Calu3 (cell line): Measurements from ENCODE around the gene CAPZA1. TPM values are rescaled to one million over a fixed set of nuclear protein-coding genes. Genes with fewer than 3 reads are reported as not detected.

Experiments
- BruUV-seq: library from RNA; stranded (reverse); fragments of 400-500 nt; replicated peaks from 2 replicates; lab custom pipeline; 2021; lab: Mats Ljungman, UMichigan
- CTCF ChIA-PET: fragments of 300-600 bp; sonication (Branson Sonifier 250); formaldehyde crosslinking; loops from one replicate; lab custom pipeline; 2022; ENCODE audit warnings: antibody characterized with exemption; lab: Charles Lee
- DNase-seq: peaks from one replicate; pipeline ENCODE4 v3.0.0; 2022
- H3K27ac Mint-ChIP-seq: one replicate; pipeline ENCODE4 v1.8.0; 2022; ENCODE audit warnings: mixed read lengths; ENCODE audit not compliant: unreplicated experiment
- H3K27me3 Mint-ChIP-seq: one replicate; pipeline ENCODE4 v1.8.0; 2022; ENCODE audit warnings: mixed read lengths; ENCODE audit not compliant: unreplicated experiment
- H3K36me3 Mint-ChIP-seq: one replicate; pipeline ENCODE4 v1.8.0; 2022; ENCODE audit warnings: mild to moderate bottlenecking, moderate library complexity, mixed read lengths; ENCODE audit not compliant: insufficient read depth, unreplicated experiment
- H3K4me1 Mint-ChIP-seq: one replicate; pipeline ENCODE4 v1.8.0; 2022; ENCODE audit warnings: mild to moderate bottlenecking, low read depth, mixed read lengths; ENCODE audit not compliant: unreplicated experiment
- H3K4me3 Mint-ChIP-seq: one replicate; pipeline ENCODE4 v1.8.0; 2022; ENCODE audit warnings: mild to moderate bottlenecking, low read depth, moderate library complexity, mixed read lengths; ENCODE audit not compliant: unreplicated experiment
- H3K9me3 Mint-ChIP-seq: one replicate; pipeline ENCODE4 v1.8.0; 2022; ENCODE audit warnings: low read depth, mixed read lengths; ENCODE audit not compliant: unreplicated experiment
- CTCF ChIP-seq: fragments of 200-600 bp; IDR thresholded peaks from one replicate; pipeline ENCODE4 v1.8.0; 2022; ENCODE audit warnings: antibody characterized with exemption; ENCODE audit not compliant: unreplicated experiment
- intact Hi-C: fragments of 100-400 bp; cut with micrococcal nuclease; formaldehyde crosslinking; loops from one replicate; pipeline ENCODE4 v1.10.0; 2022; ENCODE audit not compliant: unreplicated experiment
- total RNA-seq: library from RNA; stranded (reverse); gene quantifications from 2 replicates; pipeline ENCODE4 v1.2.3, GENCODE V29; 2022

Gene CAPZA1
- total RNA-seq, 1 experiment from 2014 or later: 103 TPM

- no TSS peak for BruUV-seq
- Mint-ChIP-seq H3K4me3 (no peak overlapping the region), H3K27ac (no peak overlapping the region), H3K27me3 (no peaks in the 10 kb centered on the region), H3K9me3 (peaks cover 3% of the 10 kb centered on the region), H3K4me1 (no peaks in the 10 kb centered on the region), H3K36me3 (peaks cover 12% of the 10 kb centered on the region)
- CTCF ChIA-PET: interaction anchor here (0.6 kb wide), 1 partner anchor 22 kb away, joined by 3 read pairs; no protein-coding TSS in a partner anchor
- intact Hi-C loops: no loop called here
- no peak for TF ChIP-seq CTCF
- DNase-seq: no peak
Observed at GRCh38 chr1:112594208-112594876, 25.3 kb upstream of the CAPZA1 start.

- Mint-ChIP-seq H3K36me3 (no peaks in the 10 kb centered on the region), H3K4me3 (no peak overlapping the region), H3K27me3 (no peaks in the 10 kb centered on the region), H3K9me3 (no peaks in the 10 kb centered on the region), H3K27ac (no peak overlapping the region), H3K4me1 (no peaks in the 10 kb centered on the region)
- TF ChIP-seq CTCF: no peak
- BruUV-seq: no TSS peak
- CTCF ChIA-PET: no interaction called here
- DNase-seq: no peak
- intact Hi-C loops: no loop called here
Observed at GRCh38 chr1:112599477-112599876, 20.2 kb upstream of the CAPZA1 start.

- Mint-ChIP-seq H3K9me3 (no peaks in the 10 kb centered on the region), H3K36me3 (peaks cover 11% of the 10 kb centered on the region), H3K27ac (no peak overlapping the region), H3K4me3 (no peak overlapping the region), H3K27me3 (no peaks in the 10 kb centered on the region), H3K4me1 (peaks cover 13% of the 10 kb centered on the region)
- no peak for TF ChIP-seq CTCF
- no peak for DNase-seq
- intact Hi-C loops: loop anchor here (10.0 kb wide), 1 partner anchor 62 kb away; no protein-coding TSS in a partner anchor
- CTCF ChIA-PET: no interaction called here
- no TSS peak for BruUV-seq
Observed at GRCh38 chr1:112603012-112603411, 16.6 kb upstream of the CAPZA1 start.

- Mint-ChIP-seq H3K27me3 (no peaks in the 10 kb centered on the region), H3K4me3 (no peak overlapping the region), H3K36me3 (peaks cover 11% of the 10 kb centered on the region), H3K27ac (no peak overlapping the region), H3K4me1 (peaks cover 13% of the 10 kb centered on the region), H3K9me3 (no peaks in the 10 kb centered on the region)
- no TSS peak for BruUV-seq
- no peak for DNase-seq
- CTCF ChIA-PET: no interaction called here
- TF ChIP-seq CTCF: no peak
- intact Hi-C loops: loop anchor here (10.0 kb wide), 1 partner anchor 61 kb away; no protein-coding TSS in a partner anchor
Observed at GRCh38 chr1:112603541-112603940, 16.1 kb upstream of the CAPZA1 start.
